GM12878 (cell line): ENCODE data around the gene PRKCE. TPM values are rescaled to one million over a fixed set of nuclear protein-coding genes. Genes with fewer than 3 reads are reported as not detected.

Experiments
- ATAC-seq: fragments of 200-7000 bp; cut with Tn5 transposase; 3 replicates; pipeline ENCODE4 v1.9.1; 2020; ENCODE audit warnings: mild to moderate bottlenecking, moderate library complexity
- BruUV-seq: library from RNA; stranded (reverse); fragments of 400-500 nt; replicated peaks from 2 replicates; lab custom pipeline; 2021; lab: Mats Ljungman, UMichigan
- CTCF ChIA-PET: fragments of 300-600 bp; sonication (Branson Sonifier 250); formaldehyde crosslinking; extraction: SDS; loops from one replicate; lab custom pipeline; 2021; ENCODE audit warnings: inconsistent platforms; lab: Yijun Ruan, JAX
- POLR2A ChIA-PET: fragments of 350-600 bp; formaldehyde crosslinking; extraction: SDS; loops from one replicate; lab custom pipeline; 2021; ENCODE audit warnings: inconsistent platforms; lab: Charles Lee
- RAD21 ChIA-PET: fragments of 300-600 bp; sonication (Branson Sonifier 250); formaldehyde crosslinking; loops from one replicate; lab custom pipeline; 2023; ENCODE audit warnings: antibody characterized with exemption; ENCODE audit not compliant: unreplicated experiment; lab: Charles Lee
- SMC1A ChIA-PET: fragments of 300-600 bp; sonication (Branson Sonifier 250); formaldehyde crosslinking; loops from one replicate; lab custom pipeline; 2023; ENCODE audit not compliant: unreplicated experiment, uncharacterized antibody; lab: Charles Lee
- DNase-seq: peaks from one replicate; pipeline ENCODE4 v3.0.0-alpha.2; 2011; ENCODE audit warnings: low read depth, low spot score
- FAIRE-seq: peaks from 3 replicates; lab custom pipeline; 2011; peaks lifted over from hg19 to GRCh38; lab: Jason Lieb, UNC
- H2AFZ ChIP-seq: 2 replicates; pipeline ENCODE4 v1.6.0; 2011; ENCODE audit warnings: low read depth, low read length, control low read depth; ENCODE audit not compliant: control insufficient read depth
- H3K27ac ChIP-seq: 2 replicates; pipeline ENCODE4 v1.5.1; 2011; ENCODE audit warnings: control low read depth; ENCODE audit not compliant: control insufficient read depth, insufficient read depth
- H3K27me3 ChIP-seq, 2 experiments: replicated peaks in 1 of 2; 2 replicates each; pipeline versions ENCODE4 v1.6.0 to v1.6.1; 2011; ENCODE audit warnings: low read length in 1 of 2; ENCODE audit not compliant: control insufficient read depth in 2 of 2, insufficient read depth in 2 of 2
- H3K36me3 ChIP-seq, 2 experiments: 2 replicates each; pipeline ENCODE4 v1.5.1; 2011; ENCODE audit warnings: low read length in 1 of 2; ENCODE audit not compliant: control insufficient read depth in 2 of 2, insufficient read depth in 2 of 2
- H3K4me1 ChIP-seq: 2 replicates; pipeline ENCODE4 v1.6.1; 2011; ENCODE audit warnings: mild to moderate bottlenecking, low read length, moderate library complexity, mixed read lengths; ENCODE audit not compliant: control insufficient read depth, insufficient read depth
- H3K4me2 ChIP-seq: 2 replicates; pipeline ENCODE4 v1.6.0; 2011; ENCODE audit warnings: control low read depth; ENCODE audit not compliant: control insufficient read depth, insufficient read depth
- H3K4me3 ChIP-seq: fragments of 200-600 bp; sonication (generic); 2 replicates; pipeline ENCODE4 v1.5.1; 2016
- H3K79me2 ChIP-seq: 2 replicates; pipeline ENCODE4 v1.6.0; 2011; ENCODE audit warnings: low read length; ENCODE audit not compliant: control insufficient read depth, insufficient read depth
- H3K9ac ChIP-seq: 2 replicates; pipeline ENCODE4 v1.8.0; 2011; ENCODE audit warnings: low read length, control low read depth, mixed read lengths; ENCODE audit not compliant: control insufficient read depth, insufficient read depth
- H3K9me3 ChIP-seq: replicated peaks from 3 replicates; pipeline ENCODE4 v1.5.1; 2011; ENCODE audit warnings: mild to moderate bottlenecking, low read length; ENCODE audit not compliant: control insufficient read depth, insufficient read depth
- H4K20me1 ChIP-seq: 2 replicates; pipeline ENCODE4 v1.6.0; 2011; ENCODE audit not compliant: control insufficient read depth, insufficient read depth
- GABPA ChIP-seq: IDR thresholded peaks from 2 replicates; pipeline ENCODE4 v1.6.1; 2014; ENCODE audit warnings: antibody characterized with exemption, low read depth, mild to moderate bottlenecking, inconsistent platforms
- MEF2B ChIP-seq: fragments of 450-650 bp; IDR thresholded peaks from 2 replicates; pipeline ENCODE4 v1.6.1; 2018; ENCODE audit warnings: mild to moderate bottlenecking, moderate library complexity; ENCODE audit not compliant: partially characterized antibody, poor library complexity, severe bottlenecking
- TCF12 ChIP-seq: IDR thresholded peaks from 2 replicates; pipeline ENCODE4 v1.6.1; 2011; ENCODE audit warnings: low read depth, mild to moderate bottlenecking, low read length
- WGBS: methylation state at CpG from one replicate; pipeline ENCODE4 v1.1.6; 2016; ENCODE audit warnings: low lambda C conversion rate; ENCODE audit not compliant: insufficient replicate concordance, insufficient coverage; ENCODE audit errors: missing lambda C conversion rate; 5-methylcytosine and 5-hydroxymethylcytosine counted together
- in situ Hi-C: fragments of 300-500 bp; cut with MboI; formaldehyde crosslinking; loops from 9 replicates; pipeline ENCODE4 v1.14.3; 2018; ENCODE audit warnings: mixed read lengths
- intact Hi-C: fragments of 100-400 bp; cut with micrococcal nuclease; formaldehyde crosslinking; loops from one replicate; pipeline ENCODE4 v1.14.2; 2022; ENCODE audit not compliant: unreplicated experiment
- polyA plus RNA-seq, 11 experiments: library from polyadenylated mRNA; depleted of rRNA in 4 of 11; unstranded in 6 of 11; stranded (reverse) in 5 of 11; fragments of >200 nt; fragmentation: Nextera tagmentation in 4 of 11; fragmentation: Illumina TruSeq in 1 of 11; extraction: Ambion mirVana in 4 of 11; extraction: Trizol in 1 of 11; gene quantifications; 1 replicate in 1 of 11; 2 replicates in 10 of 11; pipeline versions ENCODE4 v1.2.1 to v1.2.3, GENCODE V29; 2011 to 2016; ENCODE audit warnings: inconsistent platforms in 2 of 11, missing spikeins in 2 of 11, low read depth in 1 of 11
- total RNA-seq, 4 experiments: library from RNA; depleted of rRNA in 3 of 4; stranded (reverse); fragments of >200 nt in 3 of 4; fragmentation: Illumina TruSeq in 1 of 4; extraction: Trizol in 1 of 4; gene quantifications; 2 replicates each; pipeline versions ENCODE4 v1.2.1 to v1.2.3, GENCODE V29; 2013 to 2021

Gene PRKCE
- total and polyA plus RNA-seq, 10 of the 15 experiments (the other 5 are each of a cell fraction or from before 2014, with no cell fraction given) = 2.6 to 28.2 (median 11.3) TPM

DNA sequence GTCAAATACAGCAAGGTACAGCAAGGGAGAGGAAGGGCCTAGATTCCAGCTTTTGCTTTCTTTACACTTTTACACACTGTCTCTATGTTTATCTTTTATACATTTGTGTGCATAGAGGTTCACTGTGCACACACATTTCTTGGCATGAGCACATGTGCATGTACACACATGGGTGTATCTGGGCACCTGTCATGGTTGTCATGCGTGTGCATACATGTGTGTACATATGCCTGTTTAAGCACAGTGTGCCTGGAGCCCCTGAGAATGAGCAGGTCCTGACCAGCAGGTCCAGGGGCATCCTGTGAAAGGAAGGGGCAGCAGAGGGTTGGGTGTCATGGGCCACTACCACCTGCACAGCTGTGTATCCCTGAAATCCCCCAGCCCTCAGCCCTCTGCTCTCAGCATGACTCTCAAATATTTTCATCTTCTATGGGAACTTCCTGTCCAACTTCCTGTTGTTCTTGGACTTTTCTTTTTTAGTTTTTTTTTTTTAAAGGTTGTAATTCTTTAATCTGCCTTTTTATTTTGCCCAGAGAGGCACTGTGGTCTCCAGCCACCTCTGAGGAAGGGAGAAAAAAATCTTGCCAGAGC is 548.7 kb downstream of the PRKCE start:
- FAIRE-seq (no peak), ATAC-seq (peak; percentile 85), DNase-seq (no peak)
- no peak overlapping the region for H3K4me3 ChIP-seq
- H4K20me1 ChIP-seq = no peaks in the 10 kb centered on the region
- WGBS = 100% methylated on average over 1 of the region's 1 CpG
- H3K27ac ChIP-seq = no peak overlapping the region
- H2AFZ ChIP-seq = peak overlapping the region; percentile 33; the same call in 1 of the 2 replicates
- BruUV-seq = no TSS peak
- no peak overlapping the region for H3K9ac ChIP-seq
- H3K4me2 ChIP-seq = no peak overlapping the region
- H3K79me2 ChIP-seq = no peaks in the 10 kb centered on the region
- no peaks in the 10 kb centered on the region for H3K27me3 ChIP-seq
- RAD21 ChIA-PET = interaction anchor here (1.2 kb wide), 1 partner anchor 28 kb away, joined by 3 read pairs; no protein-coding TSS in a partner anchor
- POLR2A ChIA-PET = interaction anchor here (0.6 kb wide), 1 partner anchor 36 kb away, joined by 3 read pairs; no protein-coding TSS in a partner anchor
- no peaks in the 10 kb centered on the region for H3K36me3 ChIP-seq
- H3K4me1 ChIP-seq = peaks cover 3% of the 10 kb centered on the region
- CTCF ChIA-PET = interaction anchor here (0.6 to 1.1 kb wide), 3 partner anchors 18 to 137 kb away, joined by 3 read pairs; no protein-coding TSS in a partner anchor
- SMC1A ChIA-PET = interaction anchor here (0.8 to 3.8 kb wide), 6 partner anchors 9 to 163 kb away, joined by 3 to 10 read pairs (median 3); no protein-coding TSS in a partner anchor
- no peaks in the 10 kb centered on the region; the same call in 2 of the 3 replicates for H3K9me3 ChIP-seq
- intact Hi-C loops = no loop called here
- 0 out of 2 replicates have a peak, but pooled peaks have one; percentile 47 for TF ChIP-seq GABPA
- no peak for TF ChIP-seq MEF2B
- TF ChIP-seq TCF12 = peak; percentile 54; the same call in 1 of the 2 replicates
- TF ChIP-seq, all 136 proteins: peak for 2
- in situ Hi-C loops = no loop called here
